HG03432 (cell line): Measurements from ENCODE around the gene STK36.
"Not testable (repeated sequence)": the region's sequence is repeated elsewhere in the genome, so short reads cannot be mapped to it uniquely, and the experiment has no call there.

ENCODE experiments used
- ATAC-seq: cut with Tn5 transposase; IDR thresholded peaks from one replicate; pipeline ENCODE4 v1.9.1; 2021; ENCODE audit warnings: mild to moderate bottlenecking, moderate library complexity; ENCODE audit not compliant: unreplicated experiment

STK36 gene

GRCh38 chr2:218659258-218659987 is 12.5 kb upstream of the STK36 start, which contains the start of the genes BCS1L and ZNF142:
BCS1L (plus strand) TSS chr2:218659683; CDS start chr2:218660988, 1,305 bp downstream.
ZNF142 (minus strand) TSS chr2:218659623; CDS start chr2:218656429, 3,194 bp downstream.
- peak; percentile 97 for ATAC-seq

- no peak for ATAC-seq
Measured at GRCh38 chr2:218659988-218660358, 11.9 kb upstream of the STK36 start.

- ATAC-seq = no peak
Measured at GRCh38 chr2:218662377-218662776, 9.5 kb upstream of the STK36 start.

- no peak for ATAC-seq
Measured at GRCh38 chr2:218662827-218663226, 9.1 kb upstream of the STK36 start.

GRCh38 chr2:218663901-218664300 is 8.0 kb upstream of the STK36 start:
- ATAC-seq = no peak

GRCh38 chr2:218664653-218665052 is 7.2 kb upstream of the STK36 start:
- ATAC-seq = no peak

GRCh38 chr2:218671097-218671653 is 711 bp upstream of the STK36 start:
- ATAC-seq = no peak

GRCh38 chr2:218679119-218679518 is 7.2 kb downstream of the STK36 start:
- no peak for ATAC-seq

- ATAC-seq = no peak
Measured at GRCh38 chr2:218680061-218680460, 8.2 kb downstream of the STK36 start.

- not testable (repeated sequence) for ATAC-seq
Measured at GRCh38 chr2:218687400-218688060, 15.6 kb downstream of the STK36 start.

- ATAC-seq = no peak
Measured at GRCh38 chr2:218691234-218691633, 19.3 kb downstream of the STK36 start.

GRCh38 chr2:218694405-218695145 is 22.7 kb downstream of the STK36 start:
- no peak for ATAC-seq

- no peak for ATAC-seq
Measured at GRCh38 chr2:218698885-218699284, 27.0 kb downstream of the STK36 start.

GRCh38 chr2:218701806-218702205 is 29.9 kb downstream of the STK36 start:
- no peak for ATAC-seq

GRCh38 chr2:218703341-218703740 is 31.5 kb downstream of the STK36 start:
- ATAC-seq = no peak

- peak; percentile 36 for ATAC-seq
Measured at GRCh38 chr2:218708086-218708485, 36.2 kb downstream of the STK36 start.

- ATAC-seq = no peak
Measured at GRCh38 chr2:218709908-218710307, 38.0 kb downstream of the STK36 start.

GRCh38 chr2:218710334-218710686 is 38.4 kb downstream of the STK36 start:
- ATAC-seq = no peak

- peak; percentile 90 for ATAC-seq
Measured at GRCh38 chr2:218710687-218711549, 39.0 kb downstream of the STK36 start, which contains the start of gene TTLL4. TTLL4 (plus strand) TSS chr2:218710835; CDS start chr2:218737677, 26,842 bp downstream.

GRCh38 chr2:218711550-218711929 is 39.7 kb downstream of the STK36 start:
- ATAC-seq = no peak
